H9 (cell line): ENCODE data around the gene AGA. TPM values are rescaled to one million over a fixed set of nuclear protein-coding genes. Genes with fewer than 3 reads are reported as not detected.

Experiments used
- DNase-seq: peaks from one replicate; pipeline ENCODE4 v3.0.0-alpha.2; 2017
- H2AFZ ChIP-seq: one replicate; pipeline ENCODE4 v1.6.1; 2013; ENCODE audit warnings: mild to moderate bottlenecking, low read length, control low read depth, moderate library complexity
- H2AK5ac ChIP-seq: 2 replicates; pipeline ENCODE4 v1.6.1; 2013; ENCODE audit warnings: low read length, control low read depth, mixed read lengths; ENCODE audit not compliant: insufficient read length
- H2BK120ac ChIP-seq: one replicate; pipeline ENCODE4 v1.6.1; 2013; ENCODE audit warnings: low read depth, mild to moderate bottlenecking, low read length, control low read depth, inconsistent platforms; ENCODE audit not compliant: poor library complexity, severe bottlenecking
- H2BK12ac ChIP-seq: 2 replicates; pipeline ENCODE4 v1.6.1; 2013; ENCODE audit warnings: low read length, control low read depth, mixed read lengths, low read depth; ENCODE audit not compliant: insufficient read length
- H2BK15ac ChIP-seq: 2 replicates; pipeline ENCODE4 v1.6.1; 2013; ENCODE audit warnings: low read depth, low read length, control low read depth
- H2BK20ac ChIP-seq: one replicate; pipeline ENCODE4 v1.6.1; 2013; ENCODE audit warnings: low read depth, mild to moderate bottlenecking, low read length, control low read depth, inconsistent platforms; ENCODE audit not compliant: poor library complexity, severe bottlenecking
- H2BK5ac ChIP-seq: 2 replicates; pipeline ENCODE4 v1.6.1; 2013; ENCODE audit warnings: low read length, control low read depth, mixed read lengths; ENCODE audit not compliant: insufficient read length
- H3K14ac ChIP-seq: 2 replicates; pipeline ENCODE4 v1.6.1; 2013; ENCODE audit warnings: low read length, control low read depth; ENCODE audit not compliant: insufficient read depth
- H3K18ac ChIP-seq: 2 replicates; pipeline ENCODE4 v1.6.1; 2013; ENCODE audit warnings: low read depth, mild to moderate bottlenecking, mixed read lengths, low read length, control low read depth; ENCODE audit not compliant: insufficient read length
- H3K23ac ChIP-seq: 2 replicates; pipeline ENCODE4 v1.6.1; 2013; ENCODE audit warnings: low read length, control low read depth, mixed read lengths, low read depth; ENCODE audit not compliant: insufficient read length
- H3K23me2 ChIP-seq: 2 replicates; pipeline ENCODE4 v1.6.1; 2013; ENCODE audit warnings: low read depth, mild to moderate bottlenecking, mixed read lengths, low read length, control low read depth; ENCODE audit not compliant: insufficient read length, poor library complexity, severe bottlenecking
- H3K27ac ChIP-seq: 2 replicates; pipeline ENCODE4 v1.5.1; 2013; ENCODE audit warnings: low read length, control low read depth, mixed read lengths, low read depth; ENCODE audit not compliant: insufficient read length
- H3K27me3 ChIP-seq: 2 replicates; pipeline ENCODE4 v1.6.1; 2013; ENCODE audit warnings: low read length, control low read depth, inconsistent platforms; ENCODE audit not compliant: insufficient read depth
- H3K4ac ChIP-seq: 2 replicates; pipeline ENCODE4 v1.6.1; 2013; ENCODE audit warnings: low read depth, mild to moderate bottlenecking, control low read depth, inconsistent platforms, low read length, moderate library complexity
- H3K4me1 ChIP-seq: 2 replicates; pipeline ENCODE4 v1.6.1; 2013; ENCODE audit warnings: low read length, control low read depth, inconsistent platforms; ENCODE audit not compliant: insufficient read depth
- H3K4me2 ChIP-seq: 2 replicates; pipeline ENCODE4 v1.6.1; 2013; ENCODE audit warnings: low read length, control low read depth, mixed read lengths; ENCODE audit not compliant: insufficient read length, insufficient read depth
- H3K56ac ChIP-seq: 2 replicates; pipeline ENCODE4 v1.6.1; 2013; ENCODE audit warnings: low read depth, mild to moderate bottlenecking, mixed read lengths, low read length, control low read depth; ENCODE audit not compliant: insufficient read length
- H3K79me1 ChIP-seq: 2 replicates; pipeline ENCODE4 v1.6.1; 2013; ENCODE audit warnings: low read depth, mild to moderate bottlenecking, moderate library complexity, low read length, control low read depth, inconsistent platforms; ENCODE audit not compliant: insufficient read depth, poor library complexity, severe bottlenecking
- H3K79me2 ChIP-seq: 2 replicates; pipeline ENCODE4 v1.6.1; 2013; ENCODE audit warnings: low read length, control low read depth, inconsistent platforms; ENCODE audit not compliant: insufficient read depth
- H3K9ac ChIP-seq: 2 replicates; pipeline ENCODE4 v1.6.1; 2013; ENCODE audit warnings: low read length, control low read depth, mixed read lengths; ENCODE audit not compliant: insufficient read length; ENCODE audit errors: extremely low read depth
- H3K9me3 ChIP-seq: one replicate; pipeline ENCODE4 v1.6.1; 2013; ENCODE audit warnings: low read depth, low read length, inconsistent platforms; ENCODE audit not compliant: control insufficient read depth
- H3T11ph ChIP-seq: one replicate; pipeline ENCODE4 v1.6.1; 2013; ENCODE audit warnings: mild to moderate bottlenecking, low read length, control low read depth, inconsistent platforms
- H4K20me1 ChIP-seq: one replicate; pipeline ENCODE4 v1.6.1; 2013; ENCODE audit not compliant: control insufficient read depth, insufficient read length, insufficient read depth
- H4K5ac ChIP-seq: 2 replicates; pipeline ENCODE4 v1.6.1; 2013; ENCODE audit warnings: low read depth, mild to moderate bottlenecking, mixed read lengths, low read length, control low read depth; ENCODE audit not compliant: insufficient read length
- H4K8ac ChIP-seq: replicated peaks from 2 replicates; pipeline ENCODE4 v1.6.1; 2013; ENCODE audit warnings: low read length, control low read depth, mixed read lengths, low read depth; ENCODE audit not compliant: insufficient read length
- H4K91ac ChIP-seq: 2 replicates; pipeline ENCODE4 v1.6.1; 2013; ENCODE audit warnings: low read depth, mild to moderate bottlenecking, moderate library complexity, mixed read lengths, low read length, control low read depth; ENCODE audit not compliant: insufficient read length
- H3K27ac Mint-ChIP-seq, 3 experiments: 2 replicates in 2 of 3; 3 replicates in 1 of 3; pipeline ENCODE4 v1.8.0; 2020 to 2021; ENCODE audit warnings: mixed read lengths in 3 of 3, mild to moderate bottlenecking in 1 of 3, moderate library complexity in 1 of 3
- H3K27me3 Mint-ChIP-seq: 2 replicates; pipeline ENCODE4 v1.8.0; 2021; ENCODE audit warnings: low read depth, mild to moderate bottlenecking, moderate library complexity, mixed read lengths
- H3K36me3 Mint-ChIP-seq, 3 experiments: 2 replicates in 2 of 3; 3 replicates in 1 of 3; pipeline ENCODE4 v1.8.0; 2020 to 2021; ENCODE audit warnings: low read depth in 3 of 3, mixed read lengths in 3 of 3; ENCODE audit not compliant: insufficient read depth in 1 of 3
- H3K4me1 Mint-ChIP-seq, 2 experiments: 2 replicates each; pipeline ENCODE4 v1.8.0; 2020; ENCODE audit warnings: mixed read lengths in 2 of 2
- H3K4me3 Mint-ChIP-seq, 2 experiments: 2 replicates in 1 of 2; 3 replicates in 1 of 2; pipeline ENCODE4 v1.8.0; 2020 to 2021; ENCODE audit warnings: mild to moderate bottlenecking in 2 of 2, mixed read lengths in 2 of 2, moderate library complexity in 1 of 2
- H3K9me3 Mint-ChIP-seq, 2 experiments: 2 replicates in 1 of 2; 3 replicates in 1 of 2; pipeline ENCODE4 v1.8.0; 2020; ENCODE audit warnings: mild to moderate bottlenecking in 2 of 2, mixed read lengths in 2 of 2, moderate library complexity in 1 of 2
- WGBS: extraction: QIAGEN DNeasy Blood & Tissue Kit; methylation state at CpG from one replicate; pipeline ENCODE4 v1.1.7; 2013; ENCODE audit warnings: missing lambda C conversion rate, low lambda C conversion rate, mixed read lengths; ENCODE audit not compliant: insufficient read length; ENCODE audit errors: extremely low coverage; 5-methylcytosine and 5-hydroxymethylcytosine counted together
- total RNA-seq: library from RNA; stranded (reverse); gene quantifications from 2 replicates; pipeline ENCODE4 v1.2.1, GENCODE V29; 2021
- TF ChIP-seq, protein P1 (sequence below): fragments of 200-600 bp; sonication (generic); conservative IDR thresholded peaks from 3 replicates; pipeline ENCODE4 v1.8.0; 2021; ENCODE audit warnings: antibody characterized with exemption, mild to moderate bottlenecking

The AGA gene
- total RNA-seq, 1 experiment from 2014 or later, result 10.0 TPM

DNA sequence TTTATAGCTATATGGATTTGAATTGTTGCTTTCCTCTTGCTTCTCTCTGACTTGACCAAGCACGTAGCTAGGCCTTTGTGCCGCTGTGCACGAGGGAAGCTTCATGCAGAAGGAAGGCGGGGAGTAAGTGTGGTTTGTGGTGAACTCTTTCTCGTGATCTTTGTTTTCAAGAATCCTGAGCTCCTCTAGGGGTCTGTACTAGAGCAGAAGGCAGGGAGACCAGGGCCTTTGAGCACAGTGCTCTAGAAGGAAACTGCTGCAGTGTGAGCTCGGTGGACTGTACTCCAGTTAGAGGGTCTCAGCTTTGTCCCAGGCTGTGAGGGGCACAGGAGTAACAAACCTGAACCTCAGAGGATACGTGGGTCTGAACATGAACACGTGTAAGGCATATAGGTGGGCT, 49.0 kb downstream of the AGA start:
- Histone ChIP-seq H3K9me3 (no peaks in the 10 kb centered on the region), H3K14ac (no peak overlapping the region), H2BK20ac (no peak overlapping the region), H4K8ac (no peak overlapping the region), H2AK5ac (no peak overlapping the region), H4K20me1 (no peaks in the 10 kb centered on the region), H3K4ac (no peak overlapping the region), H3K18ac (no peak overlapping the region), H4K91ac (no peak overlapping the region), H3K9ac (no peak overlapping the region), H2BK15ac (no peak overlapping the region), H2BK120ac (no peak overlapping the region), H2BK5ac (no peak overlapping the region), H3K4me1 (no peaks in the 10 kb centered on the region), H3K23ac (no peak overlapping the region), H3K79me2 (no peaks in the 10 kb centered on the region), H3K79me1 (no peaks in the 10 kb centered on the region), H3K27me3 (no peaks in the 10 kb centered on the region), H3T11ph (no peak overlapping the region), H2BK12ac (no peak overlapping the region), H3K4me2 (no peak overlapping the region), H2AFZ (no peak overlapping the region), H3K23me2 (no peaks in the 10 kb centered on the region), H3K27ac (no peak overlapping the region), H4K5ac (no peak overlapping the region), H3K56ac (no peak overlapping the region)
- Mint-ChIP-seq H3K9me3 (peaks cover 0 to 5% of the 10 kb centered on the region in 2 experiments; a peak in 2 of 5 replicates), H3K4me3 (no peak overlapping the region), H3K27ac (peak overlapping the region in 2 of 3 experiments; percentile 40 to 65; a peak in 2 of 7 replicates), H3K4me1 (peaks cover 0 to 5% of the 10 kb centered on the region in 2 experiments; a peak in 2 of 4 replicates), H3K27me3 (no peaks in the 10 kb centered on the region; the same call in 1 of the 2 replicates), H3K36me3 (no peaks in the 10 kb centered on the region)
- TF ChIP-seq, protein P1, sequence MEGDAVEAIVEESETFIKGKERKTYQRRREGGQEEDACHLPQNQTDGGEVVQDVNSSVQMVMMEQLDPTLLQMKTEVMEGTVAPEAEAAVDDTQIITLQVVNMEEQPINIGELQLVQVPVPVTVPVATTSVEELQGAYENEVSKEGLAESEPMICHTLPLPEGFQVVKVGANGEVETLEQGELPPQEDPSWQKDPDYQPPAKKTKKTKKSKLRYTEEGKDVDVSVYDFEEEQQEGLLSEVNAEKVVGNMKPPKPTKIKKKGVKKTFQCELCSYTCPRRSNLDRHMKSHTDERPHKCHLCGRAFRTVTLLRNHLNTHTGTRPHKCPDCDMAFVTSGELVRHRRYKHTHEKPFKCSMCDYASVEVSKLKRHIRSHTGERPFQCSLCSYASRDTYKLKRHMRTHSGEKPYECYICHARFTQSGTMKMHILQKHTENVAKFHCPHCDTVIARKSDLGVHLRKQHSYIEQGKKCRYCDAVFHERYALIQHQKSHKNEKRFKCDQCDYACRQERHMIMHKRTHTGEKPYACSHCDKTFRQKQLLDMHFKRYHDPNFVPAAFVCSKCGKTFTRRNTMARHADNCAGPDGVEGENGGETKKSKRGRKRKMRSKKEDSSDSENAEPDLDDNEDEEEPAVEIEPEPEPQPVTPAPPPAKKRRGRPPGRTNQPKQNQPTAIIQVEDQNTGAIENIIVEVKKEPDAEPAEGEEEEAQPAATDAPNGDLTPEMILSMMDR, result no peak
- DNase-seq, result no peak
- WGBS, result no CpG with 5 or more reads among the region's 8 CpGs
